Smooth muscle cell (in vitro differentiated cells): ENCODE data around the gene NAGPA. TPM values are rescaled to one million over a fixed set of nuclear protein-coding genes. Genes with fewer than 3 reads are reported as not detected.
A peak's percentile ranks its signal among the peaks of the same experiment; 100 is the strongest.

ENCODE experiments used
- DNase-seq: peaks from one replicate; lab custom pipeline; 2025; ENCODE audit not compliant: unreplicated experiment; lab: John Stamatoyannopoulos, UW
- H2AFZ ChIP-seq: fragments of 200-600 bp; sonication (generic); 2 replicates; pipeline ENCODE4 v1.6.0; 2016; ENCODE audit warnings: antibody characterized with exemption, low read depth, mild to moderate bottlenecking
- H3F3A ChIP-seq: fragments of 200-600 bp; sonication (generic); 2 replicates; pipeline ENCODE4 v1.6.0; 2017; ENCODE audit warnings: antibody characterized with exemption, low read depth
- H3K27ac ChIP-seq: fragments of 200-600 bp; sonication (generic); 2 replicates; pipeline ENCODE4 v1.5.1; 2016; ENCODE audit warnings: low read depth, mild to moderate bottlenecking
- H3K27me3 ChIP-seq: fragments of 200-600 bp; sonication (generic); 2 replicates; pipeline ENCODE4 v1.6.1; 2016; ENCODE audit warnings: low read depth, mild to moderate bottlenecking
- H3K36me3 ChIP-seq: fragments of 200-600 bp; sonication (generic); 2 replicates; pipeline ENCODE4 v1.5.1; 2016; ENCODE audit warnings: low read depth
- H3K4me1 ChIP-seq: fragments of 200-600 bp; sonication (generic); 2 replicates; pipeline ENCODE4 v1.5.1; 2016; ENCODE audit warnings: low read depth
- H3K4me2 ChIP-seq: fragments of 200-600 bp; sonication (generic); 2 replicates; pipeline ENCODE4 v1.6.0; 2016; ENCODE audit warnings: mild to moderate bottlenecking
- H3K4me3 ChIP-seq: fragments of 200-600 bp; sonication (generic); 2 replicates; pipeline ENCODE4 v1.5.1; 2016; ENCODE audit warnings: mild to moderate bottlenecking
- H3K79me2 ChIP-seq: fragments of 200-600 bp; sonication (generic); 2 replicates; pipeline ENCODE4 v1.6.0; 2016; ENCODE audit warnings: low read depth, mild to moderate bottlenecking
- H3K9ac ChIP-seq: fragments of 200-600 bp; sonication (generic); 2 replicates; pipeline ENCODE4 v1.6.0; 2016; ENCODE audit warnings: low read depth
- H3K9me3 ChIP-seq: fragments of 200-600 bp; sonication (generic); replicated peaks from 2 replicates; pipeline ENCODE4 v1.5.1; 2016; ENCODE audit warnings: low read depth
- H4K20me1 ChIP-seq: fragments of 200-600 bp; sonication (generic); 2 replicates; pipeline ENCODE4 v1.6.0; 2016; ENCODE audit warnings: low read depth
- WGBS: methylation state at CpG from one replicate; pipeline ENCODE4 v1.1.7; 2016; ENCODE audit warnings: low lambda C conversion rate; 5-methylcytosine and 5-hydroxymethylcytosine counted together
- polyA plus RNA-seq: library from polyadenylated mRNA; unstranded; fragments of >200 nt; fragmentation: Nextera tagmentation; extraction: Ambion mirVana; gene quantifications from 2 replicates; pipeline ENCODE4 v1.2.1, GENCODE V29; 2016
- total RNA-seq: library from RNA; depleted of rRNA; stranded (reverse); fragments of >200 nt; gene quantifications from 2 replicates; pipeline ENCODE4 v1.2.3, GENCODE V29; 2014
- TF ChIP-seq, protein P1 (sequence below): fragments of 200-600 bp; sonication (generic); IDR thresholded peaks from 2 replicates; pipeline ENCODE4 v1.5.1; 2017; ENCODE audit warnings: borderline replicate concordance, mild to moderate bottlenecking, antibody characterized with exemption; ENCODE audit not compliant: insufficient read depth, poor library complexity, severe bottlenecking

NAGPA gene
- total and polyA plus RNA-seq, 2 experiments from 2014 or later, result 3.8 to 5.4 TPM

GRCh38 chr16:5059386-5060072 lies 25.8 kb upstream of the NAGPA start:
- WGBS, result 75% methylated on average over 6 of the region's 6 CpGs

GRCh38 chr16:5058476-5058875 lies 24.7 kb upstream of the NAGPA start:
- no peaks in the 10 kb centered on the region for H3K36me3 ChIP-seq
- no peak overlapping the region for H3K27ac ChIP-seq
- DNase-seq, result no peak
- no peaks in the 10 kb centered on the region for H3F3A ChIP-seq
- 12% methylated on average over 7 of the region's 7 CpGs for WGBS
- H3K4me3 ChIP-seq, result no peak overlapping the region
- no peak overlapping the region for H3K4me2 ChIP-seq
- peaks cover 9% of the 10 kb centered on the region for H3K4me1 ChIP-seq
- H3K9ac ChIP-seq, result no peak overlapping the region
- H2AFZ ChIP-seq, result no peak overlapping the region
- H3K9me3 ChIP-seq, result no peaks in the 10 kb centered on the region
- TF ChIP-seq, protein P1, sequence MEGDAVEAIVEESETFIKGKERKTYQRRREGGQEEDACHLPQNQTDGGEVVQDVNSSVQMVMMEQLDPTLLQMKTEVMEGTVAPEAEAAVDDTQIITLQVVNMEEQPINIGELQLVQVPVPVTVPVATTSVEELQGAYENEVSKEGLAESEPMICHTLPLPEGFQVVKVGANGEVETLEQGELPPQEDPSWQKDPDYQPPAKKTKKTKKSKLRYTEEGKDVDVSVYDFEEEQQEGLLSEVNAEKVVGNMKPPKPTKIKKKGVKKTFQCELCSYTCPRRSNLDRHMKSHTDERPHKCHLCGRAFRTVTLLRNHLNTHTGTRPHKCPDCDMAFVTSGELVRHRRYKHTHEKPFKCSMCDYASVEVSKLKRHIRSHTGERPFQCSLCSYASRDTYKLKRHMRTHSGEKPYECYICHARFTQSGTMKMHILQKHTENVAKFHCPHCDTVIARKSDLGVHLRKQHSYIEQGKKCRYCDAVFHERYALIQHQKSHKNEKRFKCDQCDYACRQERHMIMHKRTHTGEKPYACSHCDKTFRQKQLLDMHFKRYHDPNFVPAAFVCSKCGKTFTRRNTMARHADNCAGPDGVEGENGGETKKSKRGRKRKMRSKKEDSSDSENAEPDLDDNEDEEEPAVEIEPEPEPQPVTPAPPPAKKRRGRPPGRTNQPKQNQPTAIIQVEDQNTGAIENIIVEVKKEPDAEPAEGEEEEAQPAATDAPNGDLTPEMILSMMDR, result peak; percentile 17
- H3K27me3 ChIP-seq, result no peaks in the 10 kb centered on the region
- no peaks in the 10 kb centered on the region for H4K20me1 ChIP-seq
- H3K79me2 ChIP-seq, result no peaks in the 10 kb centered on the region

More at GRCh38 chr16:5059386-5060072, 25.8 kb upstream of the NAGPA start:
- Histone ChIP-seq H3K9ac (no peak overlapping the region), H3K27ac (no peak overlapping the region), H3K36me3 (no peaks in the 10 kb centered on the region), H4K20me1 (no peaks in the 10 kb centered on the region), H3K4me3 (no peak overlapping the region), H3K4me1 (peaks cover 9% of the 10 kb centered on the region), H3K27me3 (no peaks in the 10 kb centered on the region), H3K79me2 (no peaks in the 10 kb centered on the region), H2AFZ (no peak overlapping the region), H3K4me2 (no peak overlapping the region), H3K9me3 (no peaks in the 10 kb centered on the region), H3F3A (no peaks in the 10 kb centered on the region)
- no peak for DNase-seq
- TF ChIP-seq, protein P1, result no peak

DNA sequence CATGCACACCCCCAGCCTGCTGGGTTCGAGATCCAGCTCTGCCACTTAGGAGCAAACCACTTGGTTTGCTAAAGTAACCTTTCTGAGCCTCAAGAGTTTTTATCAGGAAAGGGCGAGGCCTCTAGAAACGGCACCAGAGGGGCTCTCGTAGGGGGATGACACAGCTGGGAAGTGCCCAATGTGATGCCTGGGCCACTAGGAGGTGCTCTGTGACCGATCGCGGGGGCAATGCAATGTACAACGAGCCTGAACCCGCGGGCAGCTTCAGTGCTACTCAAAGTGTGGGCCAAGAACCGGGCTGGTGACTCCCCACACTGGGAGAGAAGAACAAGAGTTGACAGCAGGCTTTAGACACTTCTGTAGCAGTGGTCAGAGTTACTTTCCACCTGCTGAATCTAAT lies 22.6 kb upstream of the NAGPA start:
- no peaks in the 10 kb centered on the region for H3K79me2 ChIP-seq
- no peaks in the 10 kb centered on the region for H3F3A ChIP-seq
- H3K4me3 ChIP-seq, result no peak overlapping the region
- TF ChIP-seq, protein P1, result peak; percentile 30
- no peaks in the 10 kb centered on the region for H4K20me1 ChIP-seq
- no peak overlapping the region for H3K4me2 ChIP-seq
- peaks cover 9% of the 10 kb centered on the region for H3K4me1 ChIP-seq
- H3K9ac ChIP-seq, result no peak overlapping the region
- no peaks in the 10 kb centered on the region for H3K36me3 ChIP-seq
- WGBS, result 25% methylated on average over 11 of the region's 11 CpGs
- H3K27me3 ChIP-seq, result no peaks in the 10 kb centered on the region
- H2AFZ ChIP-seq, result no peak overlapping the region
- H3K27ac ChIP-seq, result no peak overlapping the region
- no peak for DNase-seq
- no peaks in the 10 kb centered on the region for H3K9me3 ChIP-seq
